HepG2 (cell line): Measurements from ENCODE around the gene CEP131. TPM values are rescaled to one million over a fixed set of nuclear protein-coding genes. Genes with fewer than 3 reads are reported as not detected.

ENCODE experiments used
- ATAC-seq: fragments of 200-7000 bp; cut with Tn5 transposase; 3 replicates; pipeline ENCODE4 v1.9.1; 2020; ENCODE audit warnings: mild to moderate bottlenecking, moderate library complexity
- BruUV-seq: library from RNA; stranded (reverse); fragments of 400-500 nt; replicated peaks from 2 replicates; lab custom pipeline; 2021; lab: Mats Ljungman, UMichigan
- CTCF ChIA-PET: fragments of 300-600 bp; formaldehyde crosslinking; extraction: SDS; loops from one replicate; lab custom pipeline; 2021; ENCODE audit warnings: low total read pairs, inconsistent platforms, low intra/inter-chr PET ratio; lab: Yijun Ruan, JAX
- POLR2A ChIA-PET: fragments of 350-600 bp; sonication (Branson Sonifier 250); formaldehyde crosslinking; loops from one replicate; lab custom pipeline; 2020; ENCODE audit warnings: antibody characterized with exemption, inconsistent platforms; lab: Yijun Ruan, JAX
- DNase-seq: peaks from one replicate; pipeline ENCODE4 v3.0.0-alpha.2; 2015; ENCODE audit warnings: low spot score
- FAIRE-seq: peaks from 3 replicates; lab custom pipeline; 2011; peaks lifted over from hg19 to GRCh38; lab: Jason Lieb, UNC
- H2AFZ ChIP-seq: one replicate; pipeline ENCODE4 v1.6.1; 2011; ENCODE audit warnings: low read length, inconsistent platforms
- H3K27ac ChIP-seq: fragments of 300-600 bp; 3 replicates; pipeline ENCODE4 v1.8.0; 2011; ENCODE audit warnings: mixed run types, mild to moderate bottlenecking, mixed read lengths, low read length, inconsistent platforms; ENCODE audit not compliant: insufficient read depth; ENCODE audit errors: extremely low read length
- H3K27me3 ChIP-seq, 2 experiments: fragments of 200-600 bp in 1 of 2; 2 replicates in 1 of 2; 3 replicates in 1 of 2; pipeline versions ENCODE4 v1.6.0 to v1.8.0; 2011; ENCODE audit warnings: low read length in 2 of 2, mild to moderate bottlenecking in 2 of 2, moderate library complexity in 2 of 2, inconsistent platforms in 1 of 2; ENCODE audit not compliant: insufficient read depth in 2 of 2, control insufficient read depth in 1 of 2
- H3K36me3 ChIP-seq, 2 experiments: fragments of 200-600 bp in 1 of 2; replicated peaks in 1 of 2; 2 replicates in 1 of 2; 3 replicates in 1 of 2; pipeline versions ENCODE4 v1.5.1 to v1.8.0; 2011; ENCODE audit warnings: low read length in 2 of 2, inconsistent platforms in 1 of 2; ENCODE audit not compliant: insufficient read depth in 2 of 2, control insufficient read depth in 1 of 2
- H3K4me1 ChIP-seq: 2 replicates; pipeline ENCODE4 v1.5.1; 2012; ENCODE audit warnings: low read length, inconsistent platforms; ENCODE audit not compliant: insufficient read depth
- H3K4me2 ChIP-seq: 2 replicates; pipeline ENCODE4 v1.6.0; 2011; ENCODE audit warnings: low read depth, low read length, inconsistent platforms
- H3K4me3 ChIP-seq, 3 experiments: fragments of 200-600 bp in 1 of 3; sonication (generic), shearing (Covaris generic) in 1 of 3; replicated peaks in 1 of 3; 2 replicates each; pipeline ENCODE4 v1.5.1; 2011 to 2016; ENCODE audit warnings: low read length in 3 of 3, inconsistent platforms in 2 of 3, low read depth in 2 of 3, mild to moderate bottlenecking in 2 of 3, control low read depth in 1 of 3, mixed read lengths in 1 of 3; ENCODE audit not compliant: insufficient read depth in 1 of 3
- H3K79me2 ChIP-seq: one replicate; pipeline ENCODE4 v1.6.1; 2011; ENCODE audit warnings: low read length, inconsistent platforms; ENCODE audit not compliant: insufficient read depth
- H3K9ac ChIP-seq: 2 replicates; pipeline ENCODE4 v1.6.0; 2011; ENCODE audit warnings: mild to moderate bottlenecking, low read depth, low read length, inconsistent platforms; ENCODE audit not compliant: insufficient read depth
- H3K9me3 ChIP-seq: 2 replicates; pipeline ENCODE4 v1.5.1; 2012; ENCODE audit warnings: mild to moderate bottlenecking, low read length
- H4K20me1 ChIP-seq: 2 replicates; pipeline ENCODE4 v1.6.0; 2011; ENCODE audit warnings: inconsistent platforms, mild to moderate bottlenecking, low read length, moderate library complexity; ENCODE audit not compliant: insufficient read depth
- AGO2 ChIP-seq: fragments of 200-400 bp; formaldehyde crosslinking; optimal IDR thresholded peaks from 2 replicates; pipeline ENCODE3; 2017; ENCODE audit warnings: mild to moderate bottlenecking, low read depth, low read length, moderate library complexity
- HOXA3 ChIP-seq: sonication (generic); formaldehyde crosslinking; IDR thresholded peaks from 2 replicates; pipeline ENCODE4 v1.5.0; 2020; ENCODE audit warnings: missing genetic modification reagents
- KDM5B ChIP-seq: sonication (generic); formaldehyde crosslinking; IDR thresholded peaks from 2 replicates; pipeline ENCODE4 v1.4.0; 2020; ENCODE audit warnings: missing genetic modification reagents, mild to moderate bottlenecking, borderline replicate concordance
- WGBS: methylation state at CpG from one replicate; pipeline ENCODE4 v1.1.6; 2017; ENCODE audit warnings: low lambda C conversion rate; 5-methylcytosine and 5-hydroxymethylcytosine counted together
- in situ Hi-C: cut with HindIII; loops from 2 replicates; pipeline ENCODE4 v1.10.0; 2017; ENCODE audit warnings: low pct_unique_long_range_greater_than_20kb; ENCODE audit not compliant: extremely low pct_ligation_motif_present
- intact Hi-C: fragments of 100-400 bp; cut with micrococcal nuclease; formaldehyde crosslinking; loops from one replicate; pipeline ENCODE4 v1.10.0; 2022; ENCODE audit not compliant: unreplicated experiment
- polyA plus RNA-seq, 8 experiments: library from polyadenylated mRNA; depleted of rRNA in 3 of 8; stranded (reverse) in 7 of 8; unstranded in 1 of 8; fragments of >200 nt; fragmentation: Illumina TruSeq in 4 of 8; extraction: Trizol in 4 of 8; gene quantifications; 2 replicates each; pipeline versions ENCODE4 v1.2.1 to v1.2.3, GENCODE V29; 2011 to 2016; ENCODE audit warnings: low read depth in 4 of 8, missing spikeins in 1 of 8, mixed read lengths in 1 of 8; ENCODE audit not compliant: insufficient read depth in 1 of 8
- total RNA-seq, 5 experiments: library from RNA; depleted of rRNA; stranded (reverse); fragments of >200 nt; fragmentation: Illumina TruSeq; extraction: Trizol; gene quantifications; 2 replicates each; pipeline ENCODE4 v1.2.3, GENCODE V29; 2016; ENCODE audit warnings: low read depth in 1 of 5
- TF ChIP-seq, protein P1 (sequence below): sonication (generic); formaldehyde crosslinking; IDR thresholded peaks from 2 replicates; pipeline ENCODE4 v1.5.0; 2020; ENCODE audit warnings: mild to moderate bottlenecking, missing genetic modification reagents
- TF ChIP-seq, protein P2 (sequence below): sonication (generic); formaldehyde crosslinking; IDR thresholded peaks from 2 replicates; pipeline ENCODE4 v1.5.1; 2020; ENCODE audit warnings: missing genetic modification reagents, mild to moderate bottlenecking, borderline replicate concordance

The CEP131 gene
- total and polyA plus RNA-seq, 2 of the 13 experiments (the other 11 are each of a cell fraction or from before 2014, with no cell fraction given) = 5.0 to 16.8 TPM

DNA sequence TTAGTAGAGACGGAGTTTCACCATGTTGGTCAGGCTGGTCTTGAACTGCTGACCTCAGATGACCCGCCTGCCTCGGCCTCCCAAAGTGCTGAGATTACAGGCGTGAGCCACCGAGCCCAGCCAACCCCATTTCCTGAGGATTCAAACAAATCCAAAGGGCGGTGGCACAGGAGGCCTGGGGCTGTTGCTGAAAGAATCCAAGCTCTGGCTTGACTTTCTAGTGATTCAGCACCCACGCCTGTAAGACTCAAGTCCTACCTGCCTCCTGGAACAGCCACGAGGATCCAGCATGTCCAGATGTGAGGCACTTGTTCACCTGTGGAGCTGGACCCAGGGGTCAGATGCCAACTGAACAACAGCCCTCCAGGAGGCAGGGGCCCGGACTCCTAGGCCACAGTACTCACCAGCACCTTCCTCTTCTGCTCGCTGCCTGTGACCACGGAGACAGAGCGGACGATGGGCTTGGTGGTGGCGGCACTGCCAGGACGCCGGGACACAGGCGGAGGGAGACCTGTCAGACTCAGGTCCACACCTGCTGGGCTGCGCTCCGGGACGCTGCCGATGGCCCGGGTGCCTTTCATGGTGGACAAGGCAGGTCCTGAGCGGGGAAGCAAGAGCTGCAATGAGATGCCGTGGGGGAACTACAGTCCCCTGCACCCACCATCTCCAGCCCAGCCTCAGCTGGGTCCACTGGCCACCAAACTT is 3.1 kb downstream of the CEP131 start:
- DNase-seq = no peak
- Histone ChIP-seq H3K4me3 (no peak overlapping the region), H3K4me2 (no peak overlapping the region), H3K9me3 (no peaks in the 10 kb centered on the region), H3K79me2 (peaks cover 12% of the 10 kb centered on the region), H3K4me1 (peaks cover 19% of the 10 kb centered on the region), H3K9ac (no peak overlapping the region), H3K27me3 (no peaks in the 10 kb centered on the region), H3K36me3 (peaks cover 10 to 15% of the 10 kb centered on the region in 2 experiments; a peak in 4 of 5 replicates), H3K27ac (no peak overlapping the region), H4K20me1 (no peaks in the 10 kb centered on the region; the same call in 1 of the 2 replicates), H2AFZ (no peak overlapping the region)
- in situ Hi-C loops = no loop called here
- intact Hi-C loops = loop anchor here (5.0 kb wide), 1 partner anchor 77 kb away; no protein-coding TSS in a partner anchor
- no peak for FAIRE-seq
- 92% methylated on average over 24 of the region's 24 CpGs for WGBS
- no peak for ATAC-seq
- ChIA-PET POLR2A (no interaction called here), CTCF (no interaction called here)
- TF ChIP-seq KDM5B (CRISPR knock-in tag) (peak; percentile 33; the same call in 1 of the 2 replicates), AGO2 (peak; percentile 30), HOXA3 (CRISPR knock-in tag) (no peak)
- TF ChIP-seq, protein P1, sequence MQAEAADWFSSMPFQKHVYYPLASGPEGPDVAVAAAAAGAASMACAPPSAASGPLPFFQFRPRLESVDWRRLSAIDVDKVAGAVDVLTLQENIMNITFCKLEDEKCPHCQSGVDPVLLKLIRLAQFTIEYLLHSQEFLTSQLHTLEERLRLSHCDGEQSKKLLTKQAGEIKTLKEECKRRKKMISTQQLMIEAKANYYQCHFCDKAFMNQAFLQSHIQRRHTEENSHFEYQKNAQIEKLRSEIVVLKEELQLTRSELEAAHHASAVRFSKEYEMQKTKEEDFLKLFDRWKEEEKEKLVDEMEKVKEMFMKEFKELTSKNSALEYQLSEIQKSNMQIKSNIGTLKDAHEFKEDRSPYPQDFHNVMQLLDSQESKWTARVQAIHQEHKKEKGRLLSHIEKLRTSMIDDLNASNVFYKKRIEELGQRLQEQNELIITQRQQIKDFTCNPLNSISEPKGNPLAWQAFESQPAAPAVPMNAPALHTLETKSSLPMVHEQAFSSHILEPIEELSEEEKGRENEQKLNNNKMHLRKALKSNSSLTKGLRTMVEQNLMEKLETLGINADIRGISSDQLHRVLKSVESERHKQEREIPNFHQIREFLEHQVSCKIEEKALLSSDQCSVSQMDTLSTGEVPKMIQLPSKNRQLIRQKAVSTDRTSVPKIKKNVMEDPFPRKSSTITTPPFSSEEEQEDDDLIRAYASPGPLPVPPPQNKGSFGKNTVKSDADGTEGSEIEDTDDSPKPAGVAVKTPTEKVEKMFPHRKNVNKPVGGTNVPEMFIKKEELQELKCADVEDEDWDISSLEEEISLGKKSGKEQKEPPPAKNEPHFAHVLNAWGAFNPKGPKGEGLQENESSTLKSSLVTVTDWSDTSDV (CRISPR knock-in tag) = no peak
- TF ChIP-seq, protein P2, sequence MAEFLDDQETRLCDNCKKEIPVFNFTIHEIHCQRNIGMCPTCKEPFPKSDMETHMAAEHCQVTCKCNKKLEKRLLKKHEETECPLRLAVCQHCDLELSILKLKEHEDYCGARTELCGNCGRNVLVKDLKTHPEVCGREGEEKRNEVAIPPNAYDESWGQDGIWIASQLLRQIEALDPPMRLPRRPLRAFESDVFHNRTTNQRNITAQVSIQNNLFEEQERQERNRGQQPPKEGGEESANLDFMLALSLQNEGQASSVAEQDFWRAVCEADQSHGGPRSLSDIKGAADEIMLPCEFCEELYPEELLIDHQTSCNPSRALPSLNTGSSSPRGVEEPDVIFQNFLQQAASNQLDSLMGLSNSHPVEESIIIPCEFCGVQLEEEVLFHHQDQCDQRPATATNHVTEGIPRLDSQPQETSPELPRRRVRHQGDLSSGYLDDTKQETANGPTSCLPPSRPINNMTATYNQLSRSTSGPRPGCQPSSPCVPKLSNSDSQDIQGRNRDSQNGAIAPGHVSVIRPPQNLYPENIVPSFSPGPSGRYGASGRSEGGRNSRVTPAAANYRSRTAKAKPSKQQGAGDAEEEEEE (CRISPR knock-in tag) = no peak
- no TSS peak for BruUV-seq
